Measurements from ENCODE around the gene IGSF3.
"Not testable (repeated sequence)": the region's sequence is repeated elsewhere in the genome, so short reads cannot be mapped to it uniquely, and the experiment has no call there.

DNA sequence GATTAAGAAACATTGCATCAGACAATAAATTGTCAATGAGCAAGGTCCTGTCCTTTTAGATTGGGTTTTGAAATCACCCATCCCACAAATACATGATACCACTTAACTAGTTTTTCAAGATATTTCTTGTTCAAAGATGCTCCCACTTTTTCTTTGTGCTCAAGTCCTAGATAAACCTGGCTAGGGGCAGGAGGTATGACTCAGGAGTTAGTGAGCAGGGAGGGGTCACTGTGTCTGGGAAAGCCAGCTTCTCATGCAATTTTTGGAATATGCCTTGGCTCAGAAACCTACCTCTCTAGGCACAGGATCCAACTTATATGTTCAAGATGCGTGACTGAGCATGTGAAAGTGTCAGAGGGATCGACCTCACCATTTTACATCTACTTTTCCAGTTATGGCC, 45.8 kb downstream of the IGSF3 start:
- TF ChIP-seq, protein P1, sequence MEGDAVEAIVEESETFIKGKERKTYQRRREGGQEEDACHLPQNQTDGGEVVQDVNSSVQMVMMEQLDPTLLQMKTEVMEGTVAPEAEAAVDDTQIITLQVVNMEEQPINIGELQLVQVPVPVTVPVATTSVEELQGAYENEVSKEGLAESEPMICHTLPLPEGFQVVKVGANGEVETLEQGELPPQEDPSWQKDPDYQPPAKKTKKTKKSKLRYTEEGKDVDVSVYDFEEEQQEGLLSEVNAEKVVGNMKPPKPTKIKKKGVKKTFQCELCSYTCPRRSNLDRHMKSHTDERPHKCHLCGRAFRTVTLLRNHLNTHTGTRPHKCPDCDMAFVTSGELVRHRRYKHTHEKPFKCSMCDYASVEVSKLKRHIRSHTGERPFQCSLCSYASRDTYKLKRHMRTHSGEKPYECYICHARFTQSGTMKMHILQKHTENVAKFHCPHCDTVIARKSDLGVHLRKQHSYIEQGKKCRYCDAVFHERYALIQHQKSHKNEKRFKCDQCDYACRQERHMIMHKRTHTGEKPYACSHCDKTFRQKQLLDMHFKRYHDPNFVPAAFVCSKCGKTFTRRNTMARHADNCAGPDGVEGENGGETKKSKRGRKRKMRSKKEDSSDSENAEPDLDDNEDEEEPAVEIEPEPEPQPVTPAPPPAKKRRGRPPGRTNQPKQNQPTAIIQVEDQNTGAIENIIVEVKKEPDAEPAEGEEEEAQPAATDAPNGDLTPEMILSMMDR (CRISPR knock-in tag; IDR thresholded peaks at IDR 0.05), result not testable (repeated sequence)
- not testable (repeated sequence) for TF ChIP-seq BRCA1 (CRISPR knock-in tag; IDR thresholded peaks at IDR 0.05); PAX8 (CRISPR knock-in tag; IDR thresholded peaks at IDR 0.05; ENCODE audit: borderline replicate concordance)
- TF ChIP-seq, protein P2, sequence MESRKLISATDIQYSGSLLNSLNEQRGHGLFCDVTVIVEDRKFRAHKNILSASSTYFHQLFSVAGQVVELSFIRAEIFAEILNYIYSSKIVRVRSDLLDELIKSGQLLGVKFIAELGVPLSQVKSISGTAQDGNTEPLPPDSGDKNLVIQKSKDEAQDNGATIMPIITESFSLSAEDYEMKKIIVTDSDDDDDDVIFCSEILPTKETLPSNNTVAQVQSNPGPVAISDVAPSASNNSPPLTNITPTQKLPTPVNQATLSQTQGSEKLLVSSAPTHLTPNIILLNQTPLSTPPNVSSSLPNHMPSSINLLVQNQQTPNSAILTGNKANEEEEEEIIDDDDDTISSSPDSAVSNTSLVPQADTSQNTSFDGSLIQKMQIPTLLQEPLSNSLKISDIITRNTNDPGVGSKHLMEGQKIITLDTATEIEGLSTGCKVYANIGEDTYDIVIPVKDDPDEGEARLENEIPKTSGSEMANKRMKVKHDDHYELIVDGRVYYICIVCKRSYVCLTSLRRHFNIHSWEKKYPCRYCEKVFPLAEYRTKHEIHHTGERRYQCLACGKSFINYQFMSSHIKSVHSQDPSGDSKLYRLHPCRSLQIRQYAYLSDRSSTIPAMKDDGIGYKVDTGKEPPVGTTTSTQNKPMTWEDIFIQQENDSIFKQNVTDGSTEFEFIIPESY (CRISPR knock-in tag; IDR thresholded peaks at IDR 0.05), result not testable (repeated sequence)
- TF ChIP-seq, protein P3, sequence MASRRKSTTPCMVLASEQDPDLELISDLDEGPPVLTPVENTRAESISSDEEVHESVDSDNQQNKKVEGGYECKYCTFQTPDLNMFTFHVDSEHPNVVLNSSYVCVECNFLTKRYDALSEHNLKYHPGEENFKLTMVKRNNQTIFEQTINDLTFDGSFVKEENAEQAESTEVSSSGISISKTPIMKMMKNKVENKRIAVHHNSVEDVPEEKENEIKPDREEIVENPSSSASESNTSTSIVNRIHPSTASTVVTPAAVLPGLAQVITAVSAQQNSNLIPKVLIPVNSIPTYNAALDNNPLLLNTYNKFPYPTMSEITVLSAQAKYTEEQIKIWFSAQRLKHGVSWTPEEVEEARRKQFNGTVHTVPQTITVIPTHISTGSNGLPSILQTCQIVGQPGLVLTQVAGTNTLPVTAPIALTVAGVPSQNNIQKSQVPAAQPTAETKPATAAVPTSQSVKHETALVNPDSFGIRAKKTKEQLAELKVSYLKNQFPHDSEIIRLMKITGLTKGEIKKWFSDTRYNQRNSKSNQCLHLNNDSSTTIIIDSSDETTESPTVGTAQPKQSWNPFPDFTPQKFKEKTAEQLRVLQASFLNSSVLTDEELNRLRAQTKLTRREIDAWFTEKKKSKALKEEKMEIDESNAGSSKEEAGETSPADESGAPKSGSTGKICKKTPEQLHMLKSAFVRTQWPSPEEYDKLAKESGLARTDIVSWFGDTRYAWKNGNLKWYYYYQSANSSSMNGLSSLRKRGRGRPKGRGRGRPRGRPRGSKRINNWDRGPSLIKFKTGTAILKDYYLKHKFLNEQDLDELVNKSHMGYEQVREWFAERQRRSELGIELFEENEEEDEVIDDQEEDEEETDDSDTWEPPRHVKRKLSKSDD (CRISPR knock-in tag; IDR thresholded peaks at IDR 0.05; ENCODE audit: low read depth), result not testable (repeated sequence)
- TF ChIP-seq, protein P4, sequence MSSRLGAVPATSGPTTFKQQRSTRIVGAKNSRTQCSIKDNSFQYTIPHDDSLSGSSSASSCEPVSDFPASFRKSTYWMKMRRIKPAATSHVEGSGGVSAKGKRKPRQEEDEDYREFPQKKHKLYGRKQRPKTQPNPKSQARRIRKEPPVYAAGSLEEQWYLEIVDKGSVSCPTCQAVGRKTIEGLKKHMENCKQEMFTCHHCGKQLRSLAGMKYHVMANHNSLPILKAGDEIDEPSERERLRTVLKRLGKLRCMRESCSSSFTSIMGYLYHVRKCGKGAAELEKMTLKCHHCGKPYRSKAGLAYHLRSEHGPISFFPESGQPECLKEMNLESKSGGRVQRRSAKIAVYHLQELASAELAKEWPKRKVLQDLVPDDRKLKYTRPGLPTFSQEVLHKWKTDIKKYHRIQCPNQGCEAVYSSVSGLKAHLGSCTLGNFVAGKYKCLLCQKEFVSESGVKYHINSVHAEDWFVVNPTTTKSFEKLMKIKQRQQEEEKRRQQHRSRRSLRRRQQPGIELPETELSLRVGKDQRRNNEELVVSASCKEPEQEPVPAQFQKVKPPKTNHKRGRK (CRISPR knock-in tag; IDR thresholded peaks at IDR 0.05), result not testable (repeated sequence)
